NCI-H748 (cell line): ENCODE results near the gene KRT4.
"Not testable (repeated sequence)": the region's sequence is repeated elsewhere in the genome, so short reads cannot be mapped to it uniquely, and the experiment has no call there.

Experiments used
- DNase-seq: peaks from one replicate; lab custom pipeline; 2025; ENCODE audit not compliant: unreplicated experiment; lab: John Stamatoyannopoulos, UW

The KRT4 gene

DNA sequence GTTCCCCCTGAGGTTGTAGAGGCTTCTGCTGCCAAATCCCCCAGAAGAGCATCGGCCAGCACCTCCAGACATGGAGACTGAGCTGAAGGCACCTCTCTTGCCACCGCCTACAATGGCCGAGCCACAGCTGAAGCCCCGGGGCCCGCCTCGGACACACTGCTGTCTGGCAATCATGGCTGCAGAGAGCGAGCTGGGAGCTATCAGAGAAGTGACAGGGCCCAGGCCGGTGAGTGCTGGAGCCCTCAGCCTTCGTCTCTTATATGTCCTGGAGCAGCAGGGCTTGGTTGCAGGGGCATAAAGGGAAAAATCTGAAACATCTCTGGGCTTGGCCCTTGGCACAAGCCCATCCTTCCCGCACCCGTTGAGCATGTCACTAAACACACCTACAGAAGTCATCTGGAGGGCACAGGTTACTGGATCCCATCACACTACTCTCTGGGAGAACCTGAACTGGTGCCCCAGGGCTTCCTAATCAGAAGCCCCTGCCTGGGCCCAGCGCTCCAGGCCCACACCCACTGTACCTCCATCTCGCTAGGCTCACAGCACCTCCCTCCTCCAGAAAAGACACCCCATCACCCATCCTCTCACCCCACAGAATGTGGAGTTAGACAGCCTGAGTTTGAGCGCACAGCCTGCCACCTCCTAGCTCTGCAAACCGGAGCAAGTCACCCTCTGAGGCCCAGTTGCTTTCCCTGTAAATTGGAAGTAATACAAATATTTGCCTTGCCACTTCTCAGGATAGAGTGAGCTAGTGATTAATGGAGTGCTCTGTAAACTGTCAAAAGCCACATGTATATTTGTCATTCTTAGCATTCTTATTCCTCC is at the start of gene KRT4:
Gene KRT4, minus strand, starts transcription at position 232 of the 825 bp plus-strand sequence. Its CDS starts 58 bp downstream, at position 174.
- peak; percentile 70 for DNase-seq

DNA sequence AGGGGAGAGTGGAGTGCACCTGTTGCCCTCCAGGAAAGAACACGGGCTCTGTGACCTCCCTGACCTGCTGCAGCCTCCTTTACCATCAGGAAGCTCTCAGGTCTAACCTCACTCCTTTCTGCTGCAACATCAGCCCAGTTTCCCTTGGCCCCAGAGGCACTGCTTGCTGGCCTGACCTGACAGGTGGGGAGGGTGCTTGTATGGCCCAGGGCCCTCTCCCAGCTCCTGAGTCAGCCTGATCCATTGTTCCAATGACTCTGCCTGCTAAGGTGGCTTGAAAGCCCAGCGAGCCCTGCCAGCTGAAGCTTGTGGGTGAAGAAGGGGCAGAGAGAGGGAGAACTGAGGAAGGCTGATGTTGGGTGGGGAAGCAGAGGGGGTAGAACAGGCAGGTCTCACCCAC is 48.1 kb upstream of the KRT4 start:
- no peak for DNase-seq

DNA sequence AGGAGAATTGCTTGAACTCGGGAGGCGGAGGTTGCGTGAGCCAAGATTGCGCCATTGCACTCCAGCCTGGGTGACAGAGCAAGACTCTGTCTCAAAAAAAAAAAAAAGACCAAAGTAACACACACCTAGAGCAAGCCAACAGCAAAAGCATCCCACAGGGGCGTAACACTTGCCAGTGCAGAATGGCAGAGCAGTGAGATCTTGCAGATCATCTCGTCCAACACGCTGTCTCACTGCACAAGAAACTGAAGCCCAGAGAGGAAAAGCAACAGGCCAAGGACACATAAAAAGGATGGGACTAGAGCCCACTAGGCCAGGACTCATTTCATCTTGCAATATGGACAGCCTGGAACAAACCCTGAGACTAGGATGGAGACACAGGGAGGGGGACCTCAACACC is 47.6 kb upstream of the KRT4 start:
- DNase-seq, result no peak

DNA sequence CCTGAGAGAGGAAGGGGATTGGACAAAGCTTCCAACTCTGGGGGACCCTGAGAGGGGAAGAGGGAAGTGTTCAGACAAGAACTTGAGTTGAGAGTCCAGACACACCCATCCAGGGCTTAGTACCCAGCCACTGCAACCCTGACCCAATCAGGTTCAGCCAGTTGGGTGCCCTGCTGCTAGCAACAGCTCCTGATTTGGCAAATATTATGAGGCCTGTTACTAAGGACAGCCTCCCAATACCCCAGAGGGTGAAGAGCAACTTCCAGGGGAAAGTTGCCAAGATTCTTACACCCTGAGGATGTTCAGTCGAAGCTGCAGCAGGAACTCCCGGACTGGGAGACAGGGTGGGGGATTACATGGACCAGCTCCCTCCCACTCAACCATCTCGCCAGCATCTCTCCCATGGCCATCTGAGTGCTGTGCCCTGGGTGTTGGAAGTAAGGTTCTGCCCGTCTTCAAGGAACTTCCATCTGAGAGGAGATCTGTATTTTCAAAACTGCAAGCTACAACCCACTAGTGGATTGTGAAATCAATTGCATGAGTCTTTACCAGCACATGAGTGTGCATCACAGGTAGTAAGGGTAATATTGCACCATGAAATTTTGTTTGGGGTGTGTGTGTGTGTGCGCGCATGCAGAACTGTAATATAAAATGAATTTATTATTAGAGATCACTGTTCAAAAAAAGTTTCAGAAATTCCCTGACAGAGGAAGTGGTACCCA is 46.3 kb upstream of the KRT4 start:
- no peak for DNase-seq

DNA sequence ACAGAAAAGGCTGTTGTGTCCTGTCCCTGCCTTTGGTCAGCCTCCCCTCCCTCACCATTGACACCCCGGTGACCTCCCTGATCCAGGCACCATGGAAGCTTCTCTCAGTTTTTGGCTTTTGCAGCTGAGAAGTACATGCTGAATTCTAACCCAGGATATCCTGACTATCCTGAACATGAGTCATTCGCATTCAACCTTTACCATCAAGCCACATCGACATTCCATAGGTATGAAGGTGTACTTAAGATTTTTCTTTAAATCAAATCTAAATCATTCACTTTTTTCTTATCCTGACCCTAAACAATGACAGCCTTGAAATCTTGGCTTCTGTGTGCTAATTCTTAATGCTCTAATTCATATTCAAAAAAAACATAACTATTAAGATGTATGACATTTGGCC is 43.6 kb upstream of the KRT4 start:
- DNase-seq, result no peak

DNA sequence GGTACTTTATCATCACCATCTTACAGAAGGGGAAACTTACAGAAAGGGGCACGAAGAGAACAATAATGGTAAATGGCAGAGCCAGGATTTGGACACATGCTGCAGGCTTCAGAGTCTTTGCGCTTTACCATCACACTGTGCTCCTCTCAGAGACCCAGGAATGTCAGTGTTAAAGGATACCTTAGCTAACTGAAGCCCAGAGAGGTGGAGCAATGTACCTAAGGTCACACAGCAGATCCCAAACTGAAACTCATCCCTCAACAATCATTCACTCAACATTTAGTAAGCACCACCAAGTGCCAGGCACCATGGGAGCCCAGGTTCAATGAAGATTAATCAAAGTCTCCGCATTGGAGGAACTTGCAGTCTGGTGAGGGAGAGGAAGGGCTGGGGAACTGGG is 42.9 kb upstream of the KRT4 start:
- no peak for DNase-seq

DNA sequence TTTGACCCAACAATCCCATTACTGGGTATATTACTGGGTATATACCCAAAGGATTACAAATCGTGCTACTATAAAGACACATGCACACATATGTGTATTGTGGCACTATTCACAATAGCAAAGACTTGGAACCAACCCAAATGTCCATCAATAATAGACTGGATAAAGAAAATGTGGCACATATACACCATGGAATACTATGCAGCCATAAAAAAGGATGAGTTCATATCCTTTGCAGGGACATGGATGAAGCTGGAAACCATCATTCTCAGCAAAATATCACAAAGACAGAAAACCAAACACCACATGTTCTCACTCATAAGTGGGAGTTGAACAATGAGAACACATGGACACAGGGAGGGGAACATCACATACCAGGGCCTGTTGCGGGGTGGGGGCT is 42.2 kb upstream of the KRT4 start:
- not testable (repeated sequence) for DNase-seq

DNA sequence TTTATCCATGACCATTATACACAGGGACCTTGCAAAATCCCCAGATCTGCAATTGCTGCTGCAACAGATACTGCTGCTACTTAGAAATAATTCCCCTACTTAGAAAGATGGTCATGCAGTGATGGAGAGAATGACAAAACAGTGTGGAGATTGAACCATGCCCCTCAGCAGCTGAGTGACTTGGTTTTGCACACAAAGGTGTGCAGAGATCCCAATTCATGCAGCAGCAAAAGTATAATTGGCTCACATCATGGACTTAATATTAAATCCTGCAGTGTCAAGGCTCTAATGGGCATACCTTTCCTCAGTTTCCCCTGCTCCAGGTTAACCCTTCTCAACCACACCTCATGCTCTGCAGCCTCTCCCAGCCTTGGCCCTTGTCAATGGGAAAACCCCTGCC is 37.9 kb upstream of the KRT4 start:
- DNase-seq, result no peak

DNA sequence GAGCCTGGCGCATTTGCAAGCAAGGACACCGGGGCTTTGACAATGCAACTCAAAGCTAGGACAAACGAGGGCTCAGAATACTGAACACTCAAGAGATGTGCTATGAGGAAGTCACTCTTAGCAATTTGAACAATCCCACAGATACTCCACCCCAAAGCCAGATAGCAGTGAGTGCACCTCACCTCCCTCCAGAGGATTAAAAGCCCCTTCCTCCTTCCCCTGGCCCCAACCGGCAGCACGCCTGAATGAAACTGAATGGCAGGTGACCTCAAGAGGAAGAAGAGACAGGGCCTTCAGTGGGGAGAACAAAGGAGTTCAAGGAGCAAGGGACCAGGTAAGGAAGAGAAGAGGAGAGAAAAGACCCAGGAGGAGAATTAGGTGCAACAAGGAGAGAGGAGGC is 36.8 kb upstream of the KRT4 start:
- DNase-seq, result no peak

DNA sequence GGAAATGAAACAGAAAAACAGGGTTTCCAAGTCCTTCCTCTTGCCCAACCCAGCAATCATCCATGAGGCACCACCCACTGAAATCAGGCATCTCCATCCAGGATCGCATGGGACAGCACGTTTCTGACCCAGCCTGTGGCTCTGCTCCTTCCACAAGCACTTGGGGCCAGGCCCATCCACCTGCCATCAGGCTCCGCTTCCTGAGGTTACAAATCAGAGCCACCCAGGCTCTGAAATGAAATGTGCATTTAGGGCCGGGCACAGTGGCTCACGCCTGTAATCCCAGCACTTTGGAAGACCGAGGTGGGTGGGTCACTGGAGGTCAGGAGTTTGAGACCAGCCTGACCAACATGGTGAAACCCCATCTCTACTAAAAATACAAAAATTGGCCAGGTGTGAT is 35.6 kb upstream of the KRT4 start:
- DNase-seq, result no peak

DNA sequence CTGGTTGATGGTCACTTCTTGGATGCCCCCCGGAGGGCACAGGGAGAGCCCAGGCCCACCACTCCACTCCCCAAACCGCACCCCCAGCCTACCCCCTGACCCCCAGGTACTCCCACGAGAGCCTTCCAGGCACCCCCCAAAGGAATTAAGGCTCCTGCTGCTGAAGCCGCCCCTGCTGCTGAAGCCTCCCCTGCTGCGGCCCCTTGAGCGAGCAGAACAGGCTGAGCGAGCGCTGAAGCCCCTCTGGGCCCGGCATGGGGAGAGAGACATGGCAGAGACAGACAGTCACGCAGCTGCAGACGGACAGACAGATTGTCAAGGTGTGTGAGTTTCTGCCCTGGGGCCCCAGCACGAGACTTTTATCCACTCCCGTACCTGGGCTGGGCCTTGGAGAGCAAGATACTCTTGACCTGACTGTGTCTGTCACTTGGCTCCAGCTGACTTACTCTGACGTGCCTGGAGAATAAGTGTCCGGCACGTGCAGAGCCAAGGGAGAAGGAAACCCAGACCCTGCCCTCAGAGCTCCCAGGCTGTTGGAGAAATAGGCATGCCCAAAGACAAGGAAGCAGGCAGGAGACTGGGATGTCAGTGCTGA is 34.8 kb upstream of the KRT4 start, which contains the start of gene KRT78:
Gene KRT78, minus strand, starts transcription at position 334 of the 595 bp plus-strand sequence. Its CDS starts 64 bp downstream, at position 270.
- DNase-seq, result no peak

DNA sequence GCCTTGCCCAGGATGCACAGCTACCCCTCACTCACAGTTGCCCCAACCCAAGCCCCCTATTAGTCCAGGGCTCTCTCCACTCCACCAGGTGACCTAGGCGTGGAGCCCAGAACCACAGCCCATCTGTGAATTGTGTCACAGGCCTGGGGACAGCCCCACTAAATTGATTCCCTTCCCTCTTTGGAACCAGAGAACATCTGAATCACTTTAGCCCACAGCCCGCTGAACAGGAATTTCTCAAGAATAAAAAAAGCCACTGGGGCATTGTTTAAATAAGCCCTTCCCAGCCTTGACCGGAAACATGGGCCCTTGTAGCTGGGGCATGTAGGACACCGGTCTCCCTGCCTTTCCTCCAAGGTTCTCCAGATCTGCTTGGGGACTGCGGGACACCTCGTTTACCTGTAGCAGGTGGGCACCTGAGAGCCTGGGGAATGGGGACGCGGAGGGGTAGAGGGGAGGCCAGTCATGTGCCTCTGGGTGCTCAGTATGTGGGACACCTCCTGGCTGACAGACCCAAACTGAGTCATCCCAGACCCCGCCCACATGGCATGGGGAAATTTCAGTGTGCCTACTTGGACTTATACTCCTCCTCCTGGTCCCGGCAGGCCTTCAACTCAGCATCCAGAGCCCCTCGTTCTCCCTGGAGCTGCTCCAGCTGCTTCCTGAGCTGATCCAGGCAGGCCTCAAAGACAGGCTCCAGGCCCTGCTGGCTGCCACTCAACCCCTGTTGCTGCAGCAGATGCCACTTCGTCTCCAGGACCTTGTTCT is 33.6 kb upstream of the KRT4 start:
- no peak for DNase-seq

DNA sequence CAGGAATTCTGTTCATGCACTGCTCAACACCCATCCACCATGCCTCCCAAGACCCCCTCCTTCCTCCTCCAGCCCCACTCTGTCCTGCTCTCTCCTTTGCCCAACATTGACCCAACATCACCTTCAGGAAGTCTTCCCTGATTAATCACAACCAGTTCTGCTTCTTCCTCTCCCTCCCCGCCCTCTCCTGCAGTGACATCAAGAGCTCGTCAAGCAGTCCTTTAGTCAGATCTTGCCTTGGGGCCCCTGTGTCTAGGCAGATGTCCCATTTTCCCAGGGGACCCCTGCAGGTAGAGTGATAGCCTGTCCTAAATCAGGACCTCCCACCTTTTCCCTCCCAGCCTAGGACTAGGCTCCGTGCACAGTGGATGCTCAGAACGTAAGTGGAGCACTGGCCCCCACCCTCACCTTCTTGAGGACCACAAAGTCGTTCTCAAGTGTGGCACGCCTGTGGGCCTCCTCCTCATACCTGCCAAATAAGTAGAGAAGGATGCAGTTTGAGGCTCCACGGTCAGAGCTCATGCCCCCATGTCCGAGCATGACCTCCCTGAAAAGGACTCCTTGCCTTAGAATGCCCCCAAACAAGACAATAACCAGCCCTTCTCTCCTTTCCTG is 32.5 kb upstream of the KRT4 start:
- DNase-seq, result no peak

DNA sequence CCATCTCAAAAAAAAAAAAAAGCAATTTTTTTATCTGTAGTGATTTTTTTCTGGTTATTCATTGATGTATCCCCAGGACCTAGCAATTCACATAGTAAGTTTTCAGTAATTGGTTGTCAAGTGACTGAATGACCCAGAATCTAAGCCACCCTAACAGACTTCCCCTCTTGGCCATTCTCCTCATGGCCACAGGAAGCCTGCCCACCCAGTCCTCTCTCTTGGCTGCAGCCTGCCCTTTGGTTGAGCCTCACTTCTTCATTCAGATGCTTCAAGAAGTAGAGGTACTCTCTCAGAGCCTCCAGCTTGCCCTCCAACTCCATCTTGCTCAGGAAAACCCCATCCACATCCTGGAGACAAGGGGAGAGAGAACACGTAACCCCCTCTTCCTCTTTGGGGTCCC is 32.0 kb upstream of the KRT4 start:
- no peak for DNase-seq

DNA sequence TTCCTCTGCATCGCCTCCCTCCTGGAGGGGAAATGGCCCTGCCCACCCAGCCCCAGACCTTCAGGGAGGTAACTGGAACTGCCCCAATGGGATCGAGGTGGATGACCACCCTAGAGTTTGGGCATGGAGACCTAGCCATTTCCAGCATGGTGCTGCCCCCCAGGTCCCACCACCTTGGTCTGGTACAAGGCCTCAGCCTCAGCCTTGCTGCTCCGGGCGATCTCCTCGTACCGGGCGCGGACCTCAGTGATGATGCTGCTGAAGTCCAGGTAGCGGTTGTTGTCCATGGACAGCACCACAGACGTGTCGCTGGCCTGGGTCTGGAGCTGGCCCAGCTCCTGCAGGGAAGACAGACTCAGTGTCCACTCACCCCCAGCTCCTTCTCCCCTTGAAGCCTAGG is 30.5 kb upstream of the KRT4 start:
- DNase-seq, result no peak

DNA sequence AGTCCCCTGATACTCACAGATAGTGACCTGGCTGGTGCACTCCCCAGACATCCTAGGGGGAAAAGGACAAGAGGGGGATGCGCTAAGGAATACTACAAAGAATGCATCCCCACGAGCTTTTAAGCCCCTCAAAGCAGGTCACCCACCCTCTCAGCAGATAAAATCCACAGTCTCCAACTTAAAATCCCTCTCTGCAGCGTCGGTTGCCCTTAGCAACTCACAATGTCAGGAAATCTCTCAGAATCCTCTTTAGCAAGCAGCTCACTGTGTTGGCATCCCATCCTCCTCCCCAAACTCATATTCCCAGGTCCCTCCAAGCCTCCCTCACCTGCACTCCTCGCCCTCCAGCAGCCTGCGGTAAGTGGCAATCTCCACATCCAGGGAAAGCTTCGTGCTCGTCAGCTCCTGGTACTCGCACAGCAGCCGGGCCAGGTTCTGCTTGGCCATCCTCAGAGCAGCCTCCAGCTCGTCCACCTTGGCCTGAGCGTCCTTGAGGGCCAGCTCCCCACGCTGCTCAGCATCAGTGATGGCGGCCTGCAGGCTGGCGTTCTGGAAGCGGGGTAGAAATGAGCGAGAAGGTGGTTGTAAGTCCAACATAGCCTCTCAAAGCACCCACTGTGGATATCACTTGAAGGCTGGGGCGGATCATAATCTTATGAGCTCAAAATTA is 25.7 kb upstream of the KRT4 start:
- DNase-seq, result no peak

DNA sequence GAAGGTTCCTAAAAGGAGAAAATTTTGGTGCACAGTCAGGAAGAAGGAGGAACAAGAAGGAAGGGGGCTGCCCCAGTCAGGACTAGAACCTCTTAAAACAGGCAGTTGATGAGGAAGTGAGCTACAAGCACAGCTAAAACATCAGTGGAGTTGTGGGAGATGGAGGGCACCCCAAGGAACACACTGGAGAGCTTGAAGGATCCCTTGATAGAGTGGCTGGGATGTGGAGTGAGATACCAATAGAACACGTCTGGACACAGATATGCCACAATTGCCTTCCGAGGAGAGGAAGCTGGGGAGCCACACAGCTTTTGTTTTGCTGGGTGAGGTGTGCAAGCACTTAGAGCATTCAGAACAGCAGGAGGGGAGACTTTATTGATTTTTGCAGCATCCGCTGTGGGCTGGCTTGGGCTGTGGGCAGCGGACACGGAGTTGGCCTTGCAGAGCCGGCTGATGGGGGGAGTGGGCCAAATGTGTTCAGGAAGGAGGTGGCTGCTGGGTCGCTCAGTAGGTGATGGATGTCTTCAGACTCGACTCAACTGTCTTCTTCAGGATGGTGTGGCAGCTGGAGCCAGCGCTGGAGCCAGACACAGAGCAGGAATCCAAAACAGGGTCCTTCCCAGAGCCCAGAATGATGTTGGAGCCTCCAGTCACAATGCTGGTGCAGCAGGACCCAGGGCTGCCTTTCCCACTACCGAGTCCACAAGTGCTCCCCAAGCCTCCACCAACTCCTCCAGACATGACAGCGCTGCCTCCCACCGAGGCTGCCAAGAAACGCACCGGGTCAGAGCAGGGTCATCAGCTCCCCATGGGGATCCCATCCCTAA is 24.9 kb upstream of the KRT4 start:
- DNase-seq, result peak; percentile 80

DNA sequence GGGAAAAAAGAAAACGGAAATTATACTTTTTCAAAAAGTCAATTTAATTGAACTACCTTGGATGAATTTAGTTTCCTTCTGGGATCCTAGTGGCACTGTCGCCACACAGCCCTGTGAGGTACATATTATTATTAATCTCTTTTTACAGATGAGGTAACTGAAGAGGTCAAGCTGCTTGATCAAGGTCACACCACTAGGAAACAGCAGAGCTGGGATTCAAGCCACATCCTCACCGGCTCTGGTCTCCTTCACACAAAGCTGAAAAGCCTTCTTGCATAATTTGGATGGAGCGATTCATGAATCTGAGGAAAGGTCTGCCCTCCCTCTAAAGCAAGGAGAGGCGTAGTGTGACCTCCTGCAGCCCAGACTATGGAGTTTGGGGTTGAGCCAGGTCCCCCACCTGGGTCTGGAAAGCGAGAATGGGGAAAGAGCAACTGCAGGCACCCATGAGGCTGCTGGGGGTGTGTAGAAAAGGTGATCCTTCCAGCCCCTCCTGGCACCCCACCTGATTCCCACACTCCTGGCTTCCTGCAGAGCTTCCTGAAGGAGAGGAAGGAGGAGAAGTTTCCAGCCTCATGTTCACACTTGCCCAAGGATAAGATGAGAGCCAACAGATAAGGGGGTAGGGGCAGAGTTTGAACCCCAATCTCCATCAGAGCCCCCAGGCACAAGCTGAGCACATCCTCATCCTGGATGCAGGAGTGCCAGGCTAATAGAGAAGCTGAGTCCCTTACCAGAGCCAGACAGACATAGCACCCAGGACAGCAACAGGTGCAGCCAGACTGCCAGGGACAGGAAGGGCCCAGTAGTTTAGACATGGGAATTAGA is 24.1 kb upstream of the KRT4 start:
- DNase-seq, result no peak

DNA sequence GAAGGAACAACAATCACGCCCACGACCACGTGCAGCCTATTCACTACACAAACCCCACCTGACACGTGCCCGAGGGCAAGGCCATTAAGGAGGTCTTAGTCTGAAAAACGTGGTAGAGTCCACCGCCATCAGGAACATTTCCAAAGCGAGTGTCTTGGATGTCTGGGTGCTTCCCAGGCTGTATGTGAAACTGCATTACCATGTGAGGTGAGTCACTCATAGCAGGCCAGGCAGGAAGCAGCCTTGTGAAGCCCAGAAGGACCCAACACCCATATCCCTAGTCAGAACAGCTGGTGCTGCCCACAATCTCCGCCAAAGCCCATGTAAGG is 23.5 kb upstream of the KRT4 start:
- no peak for DNase-seq
